Measurements from ENCODE around the gene RAD51B.

The RAD51B gene

GRCh38 chr14:68229423-68230100 is 410.0 kb downstream of the RAD51B start:
- ChIA-PET POLR2A (no interaction called here), CTCF (no interaction called here)
- Histone ChIP-seq H3K27ac (ENCODE audit: extremely low read depth, low read depth, low read length) (no peak overlapping the region), H3K4me1 (ENCODE audit: control insufficient read depth, insufficient read depth, low read length) (peaks cover 15% of the 10 kb centered on the region), H3K4me3 (ENCODE audit: low read depth, low read length) (no peak overlapping the region), H3K36me3 (ENCODE audit: control insufficient read depth in 2 of 2, insufficient read depth in 1 of 2, low read length in 2 of 2) (no peaks in the 10 kb centered on the region), H3K9me3 (ENCODE audit: control insufficient read depth, insufficient read depth, low read depth, low read length) (no peaks in the 10 kb centered on the region)
- TF ChIP-seq ZNF223 (tag by site-specific recombination; IDR thresholded peaks at IDR 0.05), result no peak
- no peak for TF ChIP-seq ZNF26 (tag by site-specific recombination; IDR thresholded peaks at IDR 0.05)
- TF ChIP-seq SP2 (tag by site-specific recombination; IDR thresholded peaks at IDR 0.05), result no peak
- TF ChIP-seq, protein P1, sequence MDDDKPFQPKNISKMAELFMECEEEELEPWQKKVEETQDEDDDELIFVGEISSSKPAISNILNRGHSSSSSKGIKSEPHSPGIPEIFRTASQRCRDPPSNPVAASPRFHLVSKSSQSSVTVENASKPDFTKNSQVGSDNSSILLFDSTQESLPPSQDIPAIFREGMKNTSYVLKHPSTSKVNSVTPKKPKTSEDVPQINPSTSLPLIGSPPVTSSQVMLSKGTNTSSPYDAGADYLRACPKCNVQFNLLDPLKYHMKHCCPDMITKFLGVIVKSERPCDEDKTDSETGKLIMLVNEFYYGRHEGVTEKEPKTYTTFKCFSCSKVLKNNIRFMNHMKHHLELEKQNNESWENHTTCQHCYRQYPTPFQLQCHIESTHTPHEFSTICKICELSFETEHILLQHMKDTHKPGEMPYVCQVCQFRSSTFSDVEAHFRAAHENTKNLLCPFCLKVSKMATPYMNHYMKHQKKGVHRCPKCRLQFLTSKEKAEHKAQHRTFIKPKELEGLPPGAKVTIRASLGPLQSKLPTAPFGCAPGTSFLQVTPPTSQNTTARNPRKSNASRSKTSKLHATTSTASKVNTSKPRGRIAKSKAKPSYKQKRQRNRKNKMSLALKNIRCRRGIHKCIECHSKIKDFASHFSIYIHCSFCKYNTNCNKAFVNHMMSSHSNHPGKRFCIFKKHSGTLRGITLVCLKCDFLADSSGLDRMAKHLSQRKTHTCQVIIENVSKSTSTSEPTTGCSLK (tag by site-specific recombination; IDR thresholded peaks at IDR 0.05), result no peak
- no peak for TF ChIP-seq ZBTB21 (tag by site-specific recombination; IDR thresholded peaks at IDR 0.05)
- no peak for TF ChIP-seq ZNF549 (tag by site-specific recombination; IDR thresholded peaks at IDR 0.05)
- no peak for TF ChIP-seq ZNF266 (tag by site-specific recombination; IDR thresholded peaks at IDR 0.05; ENCODE audit: low read depth)
- TF ChIP-seq, protein P2, sequence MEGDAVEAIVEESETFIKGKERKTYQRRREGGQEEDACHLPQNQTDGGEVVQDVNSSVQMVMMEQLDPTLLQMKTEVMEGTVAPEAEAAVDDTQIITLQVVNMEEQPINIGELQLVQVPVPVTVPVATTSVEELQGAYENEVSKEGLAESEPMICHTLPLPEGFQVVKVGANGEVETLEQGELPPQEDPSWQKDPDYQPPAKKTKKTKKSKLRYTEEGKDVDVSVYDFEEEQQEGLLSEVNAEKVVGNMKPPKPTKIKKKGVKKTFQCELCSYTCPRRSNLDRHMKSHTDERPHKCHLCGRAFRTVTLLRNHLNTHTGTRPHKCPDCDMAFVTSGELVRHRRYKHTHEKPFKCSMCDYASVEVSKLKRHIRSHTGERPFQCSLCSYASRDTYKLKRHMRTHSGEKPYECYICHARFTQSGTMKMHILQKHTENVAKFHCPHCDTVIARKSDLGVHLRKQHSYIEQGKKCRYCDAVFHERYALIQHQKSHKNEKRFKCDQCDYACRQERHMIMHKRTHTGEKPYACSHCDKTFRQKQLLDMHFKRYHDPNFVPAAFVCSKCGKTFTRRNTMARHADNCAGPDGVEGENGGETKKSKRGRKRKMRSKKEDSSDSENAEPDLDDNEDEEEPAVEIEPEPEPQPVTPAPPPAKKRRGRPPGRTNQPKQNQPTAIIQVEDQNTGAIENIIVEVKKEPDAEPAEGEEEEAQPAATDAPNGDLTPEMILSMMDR (tag by site-specific recombination; IDR thresholded peaks at IDR 0.05), result no peak
- no peak for TF ChIP-seq ZNF837 (tag by site-specific recombination; IDR thresholded peaks at IDR 0.05)
- TF ChIP-seq ZNF239 (tag by site-specific recombination; IDR thresholded peaks at IDR 0.05), result no peak
- TF ChIP-seq ZBTB48 (tag by site-specific recombination; IDR thresholded peaks at IDR 0.05), result no peak
- no peak for TF ChIP-seq ZNF621 (tag by site-specific recombination; IDR thresholded peaks at IDR 0.05)
- no peak for TF ChIP-seq ZNF148 (tag by site-specific recombination; IDR thresholded peaks at IDR 0.05; ENCODE audit: borderline replicate concordance)
- no peak for TF ChIP-seq ZNF114 (tag by site-specific recombination; IDR thresholded peaks at IDR 0.05)
- no peak for TF ChIP-seq ZNF175 (tag by site-specific recombination; IDR thresholded peaks at IDR 0.05)
- TF ChIP-seq ZNF513 (tag by site-specific recombination; IDR thresholded peaks at IDR 0.05), result no peak

All from HEK293 (cell line).